A673 (cell line): Measurements from ENCODE around the gene ANKS6.

ENCODE experiments used
- EZH2 ChIP-seq: fragments of 200-600 bp; sonication (generic); IDR thresholded peaks from 2 replicates; pipeline ENCODE4 v1.6.1; 2017; ENCODE audit warnings: borderline replicate concordance, low read depth, mild to moderate bottlenecking, mixed read lengths, antibody characterized with exemption, low read length; ENCODE audit not compliant: poor library complexity, severe bottlenecking
- TF ChIP-seq, protein P1 (sequence below): fragments of 300-800, 200-600 bp; sonication (generic); conservative IDR thresholded peaks from 2 replicates; pipeline ENCODE4 v1.5.1; 2017; ENCODE audit warnings: low read depth, mild to moderate bottlenecking, antibody characterized with exemption, low read length, moderate library complexity, mixed read lengths

GRCh38 chr9:98690686-98691085 lies 105.7 kb downstream of the ANKS6 start:
- TF ChIP-seq, protein P1, sequence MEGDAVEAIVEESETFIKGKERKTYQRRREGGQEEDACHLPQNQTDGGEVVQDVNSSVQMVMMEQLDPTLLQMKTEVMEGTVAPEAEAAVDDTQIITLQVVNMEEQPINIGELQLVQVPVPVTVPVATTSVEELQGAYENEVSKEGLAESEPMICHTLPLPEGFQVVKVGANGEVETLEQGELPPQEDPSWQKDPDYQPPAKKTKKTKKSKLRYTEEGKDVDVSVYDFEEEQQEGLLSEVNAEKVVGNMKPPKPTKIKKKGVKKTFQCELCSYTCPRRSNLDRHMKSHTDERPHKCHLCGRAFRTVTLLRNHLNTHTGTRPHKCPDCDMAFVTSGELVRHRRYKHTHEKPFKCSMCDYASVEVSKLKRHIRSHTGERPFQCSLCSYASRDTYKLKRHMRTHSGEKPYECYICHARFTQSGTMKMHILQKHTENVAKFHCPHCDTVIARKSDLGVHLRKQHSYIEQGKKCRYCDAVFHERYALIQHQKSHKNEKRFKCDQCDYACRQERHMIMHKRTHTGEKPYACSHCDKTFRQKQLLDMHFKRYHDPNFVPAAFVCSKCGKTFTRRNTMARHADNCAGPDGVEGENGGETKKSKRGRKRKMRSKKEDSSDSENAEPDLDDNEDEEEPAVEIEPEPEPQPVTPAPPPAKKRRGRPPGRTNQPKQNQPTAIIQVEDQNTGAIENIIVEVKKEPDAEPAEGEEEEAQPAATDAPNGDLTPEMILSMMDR = no peak
- TF ChIP-seq EZH2 = no peak
